Sigmoid colon (tissue), 7 donors: ENCODE measurements around the gene RNF138. TPM values are rescaled to one million over a fixed set of nuclear protein-coding genes. Genes with fewer than 3 reads are reported as not detected.
A peak's percentile ranks its signal among the peaks of the same experiment; 100 is the strongest.

Experiments
- DNase-seq: peaks from one replicate; pipeline ENCODE4 v3.0.0-alpha.2; 2019
- H3K27ac ChIP-seq, 4 donors: fragments of 200-600 bp; sonication (generic); one replicate each; pipeline ENCODE4 v1.5.1; 2016 to 2019; ENCODE audit warnings: mild to moderate bottlenecking in 1 of 4
- H3K27me3 ChIP-seq, 3 donors: fragments of 200-600 bp; sonication (generic); one replicate each; pipeline ENCODE4 v1.5.1; 2019; ENCODE audit warnings: mild to moderate bottlenecking in 1 of 3
- H3K36me3 ChIP-seq, 4 donors: fragments of 200-600 bp; sonication (generic); one replicate each; pipeline ENCODE4 v1.5.1; 2016 to 2019
- H3K4me1 ChIP-seq, 4 donors: fragments of 200-600 bp; sonication (generic); one replicate each; pipeline ENCODE4 v1.5.1; 2017 to 2019
- H3K4me3 ChIP-seq, 4 donors: fragments of 200-600 bp; sonication (generic); one replicate each; pipeline ENCODE4 v1.5.1; 2017 to 2019; ENCODE audit warnings: mild to moderate bottlenecking in 2 of 4, moderate library complexity in 1 of 4
- H3K9me3 ChIP-seq, 4 donors: fragments of 200-600 bp in 3 of 4; sonication (generic) in 3 of 4; one replicate each; pipeline versions ENCODE4 v1.5.1 to v1.6.1; 2013 to 2019
- CTCF ChIP-seq, 4 experiments: fragments of 450-650 bp in 3 of 4; fragments of 200-600 bp in 1 of 4; IDR thresholded peaks; one replicate each; pipeline ENCODE4 v1.5.1; 2016 to 2019; ENCODE audit warnings: antibody characterized with exemption in 4 of 4, mild to moderate bottlenecking in 3 of 4, moderate library complexity in 2 of 4
- EP300 ChIP-seq, 4 donors: sonication (generic); formaldehyde crosslinking; IDR thresholded peaks; one replicate each; pipeline ENCODE4 v1.6.1; 2017; ENCODE audit warnings: antibody characterized with exemption in 4 of 4
- POLR2A ChIP-seq, 2 donors: fragments of 450-650 bp; IDR thresholded peaks; one replicate each; pipeline ENCODE4 v1.6.1; 2016; ENCODE audit warnings: antibody characterized with exemption in 2 of 2, mild to moderate bottlenecking in 2 of 2, moderate library complexity in 2 of 2
- POLR2AphosphoS5 ChIP-seq, 4 donors: sonication (generic); formaldehyde crosslinking; IDR thresholded peaks; one replicate each; pipeline ENCODE4 v1.6.1; 2017; ENCODE audit warnings: antibody characterized with exemption in 4 of 4
- WGBS, 2 donors: extraction: QIAGEN DNeasy Blood & Tissue Kit; methylation state at CpG; one replicate each; pipeline ENCODE4 v1.1.7; 2013; 5-methylcytosine and 5-hydroxymethylcytosine counted together
- intact Hi-C: fragments of 100-400 bp; cut with DNase I; formaldehyde crosslinking; loops from one replicate; pipeline ENCODE4 v1.15.1; 2023
- polyA plus RNA-seq, 3 donors: library from polyadenylated mRNA; stranded (reverse); fragments of 200-250 nt; gene quantifications; one replicate each; pipeline ENCODE4 v1.2.3, GENCODE V29; 2013
- total RNA-seq, 4 donors: library from RNA; depleted of rRNA; stranded (reverse); fragments of >200 nt; gene quantifications; one replicate each; pipeline ENCODE4 v1.1.0, GENCODE V29; 2016
- donor health status: healthy with polysubstance abuse.
- donor health status: Bipolar disorder and iron deficiency.
- donor health status: healthy.

Gene RNF138
- total and polyA plus RNA-seq, 7 donors: 8.3 to 47.4 (median 26.0) TPM

GRCh38 chr18:32093523-32093922 is 1.8 kb downstream of the RNF138 start:
- peak overlapping the region; percentile 94 to 100 (median 100) for H3K27ac ChIP-seq
- no peak for TF ChIP-seq POLR2AphosphoS5 (IDR thresholded peaks at IDR 0.05)
- no peak for TF ChIP-seq CTCF (IDR thresholded peaks at IDR 0.05)
- no peak for TF ChIP-seq POLR2A (IDR thresholded peaks at IDR 0.05)
- TF ChIP-seq EP300 (IDR thresholded peaks at IDR 0.05): no peak
- WGBS, 2 donors: 1 to 9% methylated on average over 7 of the region's 7 CpGs
- no peaks in the 10 kb centered on the region for H3K9me3 ChIP-seq
- intact Hi-C loops: loop anchor here (10.0 kb wide), 1 partner anchor 191 kb away; no protein-coding TSS in a partner anchor
- no peaks in the 10 kb centered on the region for H3K27me3 ChIP-seq
- DNase-seq: no peak
- peak overlapping the region; percentile 69 to 95 (median 78) for H3K4me3 ChIP-seq
- H3K36me3 ChIP-seq: no peaks in the 10 kb centered on the region
- H3K4me1 ChIP-seq: peaks cover 0 to 41% (median 21%) of the 10 kb centered on the region in 4 donors

- Histone ChIP-seq H3K27ac (no peak overlapping the region), H3K4me1 (peaks cover 0 to 41% (median 21%) of the 10 kb centered on the region in 4 donors), H3K27me3 (no peaks in the 10 kb centered on the region), H3K36me3 (no peaks in the 10 kb centered on the region), H3K4me3 (no peak overlapping the region), H3K9me3 (no peaks in the 10 kb centered on the region)
- DNase-seq: no peak
- WGBS, 2 donors: 88% methylated on average over 7 of the region's 7 CpGs
- TF ChIP-seq POLR2A (IDR thresholded peaks at IDR 0.05): no peak
- TF ChIP-seq CTCF (IDR thresholded peaks at IDR 0.05): no peak
- TF ChIP-seq EP300 (IDR thresholded peaks at IDR 0.05): no peak
- no peak for TF ChIP-seq POLR2AphosphoS5 (IDR thresholded peaks at IDR 0.05)
- intact Hi-C loops: loop anchor here (2.0 to 10.0 kb wide), 2 partner anchors 189 to 375 kb away; partner anchors contain the start of gene GAREM1
Measured at GRCh38 chr18:32095192-32095899, 3.7 kb downstream of the RNF138 start.

- no peak for DNase-seq
- 73 to 82% methylated on average over 4 of the region's 4 CpGs for WGBS, 2 donors
- peaks cover 0 to 41% (median 20%) of the 10 kb centered on the region in 4 donors for H3K4me1 ChIP-seq
Measured at GRCh38 chr18:32095900-32096229, 4.2 kb downstream of the RNF138 start.

GRCh38 chr18:32096946-32097345 is 5.3 kb downstream of the RNF138 start:
- 57 to 68% methylated on average over 2 of the region's 2 CpGs for WGBS, 2 donors
- no peak for TF ChIP-seq EP300 (IDR thresholded peaks at IDR 0.05)

More at GRCh38 chr18:32095900-32096229, 4.2 kb downstream of the RNF138 start:
- intact Hi-C loops: loop anchor here (2.0 to 10.0 kb wide), 2 partner anchors 189 to 375 kb away; partner anchors contain the start of gene GAREM1
- Histone ChIP-seq H3K27ac (no peak overlapping the region), H3K36me3 (no peaks in the 10 kb centered on the region), H3K27me3 (no peaks in the 10 kb centered on the region), H3K4me3 (no peak overlapping the region), H3K9me3 (no peaks in the 10 kb centered on the region)
- TF ChIP-seq CTCF (IDR thresholded peaks at IDR 0.05): no peak
- TF ChIP-seq POLR2AphosphoS5 (IDR thresholded peaks at IDR 0.05): no peak
- no peak for TF ChIP-seq EP300 (IDR thresholded peaks at IDR 0.05)
- TF ChIP-seq POLR2A (IDR thresholded peaks at IDR 0.05): no peak

GRCh38 chr18:32104516-32104915 is 12.8 kb downstream of the RNF138 start:
- intact Hi-C loops: no loop called here
- Histone ChIP-seq H3K27ac (no peak overlapping the region), H3K9me3 (no peaks in the 10 kb centered on the region), H3K4me3 (no peak overlapping the region), H3K27me3 (no peaks in the 10 kb centered on the region), H3K36me3 (no peaks in the 10 kb centered on the region), H3K4me1 (no peaks in the 10 kb centered on the region)
- 82 to 84% methylated on average over 2 of the region's 2 CpGs for WGBS, 2 donors
- TF ChIP-seq POLR2AphosphoS5 (IDR thresholded peaks at IDR 0.05): no peak
- DNase-seq: no peak

More at GRCh38 chr18:32096946-32097345, 5.3 kb downstream of the RNF138 start:
- H3K4me3 ChIP-seq: no peak overlapping the region
- no peak for DNase-seq
- H3K27ac ChIP-seq: no peak overlapping the region
- peaks cover 0 to 41% (median 15%) of the 10 kb centered on the region in 4 donors for H3K4me1 ChIP-seq
- H3K9me3 ChIP-seq: no peaks in the 10 kb centered on the region
- intact Hi-C loops: loop anchor here (10.0 kb wide), 1 partner anchor 188 kb away; no protein-coding TSS in a partner anchor
- no peaks in the 10 kb centered on the region for H3K27me3 ChIP-seq
- no peaks in the 10 kb centered on the region for H3K36me3 ChIP-seq
